K562 (cell line): ENCODE data around the gene MFAP3L. TPM values are rescaled to one million over a fixed set of nuclear protein-coding genes. Genes with fewer than 3 reads are reported as not detected.

Experiments used
- ATAC-seq: fragments of 200-7000 bp; cut with Tn5 transposase; 3 replicates; pipeline ENCODE4 v1.9.1; 2020; ENCODE audit warnings: moderate library complexity
- BruUV-seq: library from RNA; stranded (reverse); fragments of 400-500 nt; replicated peaks from 2 replicates; lab custom pipeline; 2021; lab: Mats Ljungman, UMichigan
- CTCF ChIA-PET: fragments of 300-600 bp; formaldehyde crosslinking; extraction: SDS; loops from one replicate; lab custom pipeline; 2021; ENCODE audit warnings: low intra/inter-chr PET ratio; lab: Yijun Ruan, JAX
- POLR2A ChIA-PET: fragments of 300-600, 350-650 bp; sonication (Branson Sonifier 250); formaldehyde crosslinking; extraction: SDS; loops from one replicate; lab custom pipeline; 2021; ENCODE audit warnings: antibody characterized with exemption, inconsistent platforms; lab: Yijun Ruan, JAX
- DNase-seq, 4 experiments: peaks; one replicate each; pipeline versions ENCODE4 v3.0.0 to v3.0.0-alpha.2; 2011 to 2018; ENCODE audit warnings: low spot score in 3 of 4, mixed read lengths in 3 of 4; ENCODE audit errors: extremely low read depth in 1 of 4
- FAIRE-seq: peaks from 2 replicates; lab custom pipeline; 2011; peaks lifted over from hg19 to GRCh38; lab: Jason Lieb, UNC
- H2AFZ ChIP-seq: 2 replicates; pipeline ENCODE4 v1.6.0; 2011; ENCODE audit warnings: low read depth, low read length, control low read depth, inconsistent platforms
- H3K27ac ChIP-seq: fragments of 200-600 bp; 3 replicates; pipeline ENCODE4 v1.8.0; 2011; ENCODE audit warnings: low read depth, mild to moderate bottlenecking, control low read depth, inconsistent platforms, low read length, moderate library complexity, mixed read lengths; ENCODE audit errors: extremely low read depth
- H3K27me3 ChIP-seq, 2 experiments: fragments of 300-600 bp in 1 of 2; 2 replicates in 1 of 2; 3 replicates in 1 of 2; pipeline versions ENCODE4 v1.6.0 to v1.8.0; 2011; ENCODE audit warnings: inconsistent platforms in 2 of 2, low read length in 2 of 2, mild to moderate bottlenecking in 1 of 2, mixed read lengths in 1 of 2, moderate library complexity in 1 of 2; ENCODE audit not compliant: control insufficient read depth in 2 of 2, insufficient read depth in 2 of 2
- H3K36me3 ChIP-seq: fragments of 300-600 bp; 3 replicates; pipeline ENCODE4 v1.8.0; 2011; ENCODE audit warnings: mild to moderate bottlenecking, low read length, inconsistent platforms; ENCODE audit not compliant: control insufficient read depth, insufficient read depth
- H3K4me1 ChIP-seq, 2 experiments: fragments of 200-600 bp in 1 of 2; replicated peaks in 1 of 2; 2 replicates in 1 of 2; 3 replicates in 1 of 2; pipeline versions ENCODE4 v1.5.1 to v1.8.0; 2011; ENCODE audit warnings: inconsistent platforms in 2 of 2, low read length in 2 of 2, mild to moderate bottlenecking in 1 of 2, mixed read lengths in 1 of 2, moderate library complexity in 1 of 2; ENCODE audit not compliant: control insufficient read depth in 2 of 2, insufficient read depth in 2 of 2
- H3K4me2 ChIP-seq: 2 replicates; pipeline ENCODE4 v1.6.1; 2011; ENCODE audit warnings: low read length, control low read depth, inconsistent platforms, mixed read lengths; ENCODE audit not compliant: insufficient read depth
- H3K4me3 ChIP-seq: fragments of 200-600 bp; sonication (generic), shearing (Covaris generic); 2 replicates; pipeline ENCODE4 v1.5.1; 2016; ENCODE audit warnings: control low read depth, inconsistent platforms
- H3K79me2 ChIP-seq: fragments of 200-600 bp; 3 replicates; pipeline ENCODE4 v1.8.0; 2011; ENCODE audit warnings: low read length, inconsistent platforms; ENCODE audit not compliant: control insufficient read depth, insufficient read depth
- H3K9ac ChIP-seq, 2 experiments: 2 replicates each; pipeline versions ENCODE4 v1.6.0 to v1.6.1; 2011; ENCODE audit warnings: low read depth in 2 of 2, low read length in 2 of 2, control low read depth in 1 of 2, inconsistent platforms in 1 of 2, mild to moderate bottlenecking in 1 of 2, mixed read lengths in 1 of 2; ENCODE audit not compliant: insufficient read depth in 1 of 2
- H3K9me1 ChIP-seq: one replicate; pipeline ENCODE4 v1.6.0; 2011; ENCODE audit warnings: inconsistent platforms, mild to moderate bottlenecking, low read length, moderate library complexity; ENCODE audit not compliant: control insufficient read depth, insufficient read depth
- H3K9me3 ChIP-seq: replicated peaks from 2 replicates; pipeline ENCODE4 v1.5.1; 2011; ENCODE audit warnings: low read depth, low read length, inconsistent platforms; ENCODE audit not compliant: control insufficient read depth, insufficient read depth
- H4K20me1 ChIP-seq: replicated peaks from 2 replicates; pipeline ENCODE4 v1.6.1; 2011; ENCODE audit warnings: low read length, inconsistent platforms, mixed read lengths; ENCODE audit not compliant: control insufficient read depth, insufficient read depth
- ELF4 ChIP-seq: fragments of 450-650 bp; formaldehyde crosslinking; IDR thresholded peaks from 2 replicates; pipeline ENCODE4 v1.4.0; 2022; ENCODE audit warnings: missing genetic modification characterization
- GABPB1 ChIP-seq: sonication (generic); formaldehyde crosslinking; IDR thresholded peaks from 2 replicates; pipeline ENCODE4 v1.8.0; 2022; ENCODE audit warnings: mild to moderate bottlenecking, missing genetic modification reagents
- HMBOX1 ChIP-seq: sonication (generic); IDR thresholded peaks from 2 replicates; pipeline ENCODE4 v1.6.1; 2016
- HMGN3 ChIP-seq: IDR thresholded peaks from 2 replicates; pipeline ENCODE4 v1.6.1; 2011; ENCODE audit warnings: borderline replicate concordance, low read depth, mild to moderate bottlenecking, mixed read lengths, low read length; ENCODE audit not compliant: insufficient read length; ENCODE audit errors: extremely low read depth
- HMGXB4 ChIP-seq: sonication (generic); formaldehyde crosslinking; IDR thresholded peaks from 2 replicates; pipeline ENCODE4 v1.8.1; 2023; ENCODE audit warnings: mild to moderate bottlenecking, missing genetic modification reagents
- MAFG ChIP-seq: fragments of 450-650 bp; conservative IDR thresholded peaks from 2 replicates; pipeline ENCODE4 v1.6.1; 2016; ENCODE audit warnings: missing genetic modification characterization, missing compliant biosample characterization
- MAFK ChIP-seq: IDR thresholded peaks from 2 replicates; pipeline ENCODE4 v1.6.1; 2011; ENCODE audit warnings: low read length, improper control_type of control experiment
- NFE2 ChIP-seq: IDR thresholded peaks from 2 replicates; pipeline ENCODE4 v1.6.1; 2014; ENCODE audit warnings: antibody characterized with exemption, low read depth
- RBM22 ChIP-seq: fragments of 200-400 bp; formaldehyde crosslinking; IDR thresholded peaks from 2 replicates; pipeline ENCODE4 v1.6.1; 2018; ENCODE audit warnings: low read length, low read depth; ENCODE audit not compliant: poor library complexity, severe bottlenecking
- SIRT6 ChIP-seq: IDR thresholded peaks from one replicate; pipeline ENCODE4 v1.6.1; 2012; ENCODE audit warnings: low read depth, mild to moderate bottlenecking, control low read depth, inconsistent platforms, low read length, moderate library complexity
- SOX6 ChIP-seq: fragments of 450-650 bp; IDR thresholded peaks from 2 replicates; pipeline ENCODE4 v1.6.1; 2014; ENCODE audit warnings: mild to moderate bottlenecking
- ZNF316 ChIP-seq: fragments of 450-650 bp; IDR thresholded peaks from 2 replicates; pipeline ENCODE4 v1.6.1; 2016
- ZNF830 ChIP-seq: fragments of 250-450 bp; sonication (Bioruptor Pico); IDR thresholded peaks from 2 replicates; pipeline ENCODE4 v1.5.0; 2021; ENCODE audit warnings: mild to moderate bottlenecking
- WGBS: fragments of 100-300 bp; shearing (Covaris generic); methylation state at CpG from one replicate; pipeline ENCODE4 v1.1.6; 2016; ENCODE audit warnings: low coverage, mixed read lengths; ENCODE audit not compliant: insufficient coverage; ENCODE audit errors: missing lambda C conversion rate; 5-methylcytosine and 5-hydroxymethylcytosine counted together
- in situ Hi-C: fragments of 300-500 bp; cut with MboI; formaldehyde crosslinking; loops from 4 replicates; pipeline ENCODE4 v1.15.0; 2018; ENCODE audit warnings: inconsistent platforms, mixed read lengths
- intact Hi-C: fragments of 100-400 bp; cut with micrococcal nuclease; formaldehyde crosslinking; loops from 2 replicates; pipeline ENCODE4 v1.14.2; 2022
- polyA plus RNA-seq, 8 experiments: library from polyadenylated mRNA; depleted of rRNA in 4 of 8; stranded (reverse) in 5 of 8; unstranded in 3 of 8; fragments of >200 nt; fragmentation: Nextera tagmentation in 2 of 8; fragmentation: Illumina TruSeq in 1 of 8; extraction: Ambion mirVana in 2 of 8; extraction: Trizol in 1 of 8; gene quantifications; 2 replicates each; pipeline versions ENCODE4 v1.2.1 to v1.2.3, GENCODE V29; 2011 to 2014; ENCODE audit warnings: inconsistent platforms in 1 of 8, missing spikeins in 1 of 8
- total RNA-seq, 7 experiments: library from RNA; depleted of rRNA in 6 of 7; stranded (reverse); fragments of >200 nt in 6 of 7; fragmentation: Illumina TruSeq in 2 of 7; extraction: Trizol in 2 of 7; gene quantifications; 2 replicates each; pipeline versions ENCODE4 v1.2.1 to v1.2.3, GENCODE V29; 2011 to 2021; ENCODE audit warnings: low replicate concordance in 1 of 7
- TF ChIP-seq, protein P1 (sequence below): sonication (generic); formaldehyde crosslinking; IDR thresholded peaks from 2 replicates; pipeline ENCODE4 v1.8.0; 2022; ENCODE audit warnings: mild to moderate bottlenecking, missing genetic modification reagents
- TF ChIP-seq, protein P2 (sequence below): sonication (generic); formaldehyde crosslinking; IDR thresholded peaks from 2 replicates; pipeline ENCODE4 v1.8.0; 2022; ENCODE audit warnings: missing genetic modification reagents, mild to moderate bottlenecking, moderate library complexity, borderline replicate concordance

MFAP3L gene
- total and polyA plus RNA-seq, 9 of the 15 experiments (the other 6 are each of a cell fraction or from before 2014, with no cell fraction given): 0.06 to 0.25 (median 0.20) TPM; not detected in 3

- TF ChIP-seq HMGXB4 (CRISPR knock-in tag): no peak
Measured at GRCh38 chr4:170004651-170005295, 21.4 kb downstream of the MFAP3L start (continued).

DNA sequence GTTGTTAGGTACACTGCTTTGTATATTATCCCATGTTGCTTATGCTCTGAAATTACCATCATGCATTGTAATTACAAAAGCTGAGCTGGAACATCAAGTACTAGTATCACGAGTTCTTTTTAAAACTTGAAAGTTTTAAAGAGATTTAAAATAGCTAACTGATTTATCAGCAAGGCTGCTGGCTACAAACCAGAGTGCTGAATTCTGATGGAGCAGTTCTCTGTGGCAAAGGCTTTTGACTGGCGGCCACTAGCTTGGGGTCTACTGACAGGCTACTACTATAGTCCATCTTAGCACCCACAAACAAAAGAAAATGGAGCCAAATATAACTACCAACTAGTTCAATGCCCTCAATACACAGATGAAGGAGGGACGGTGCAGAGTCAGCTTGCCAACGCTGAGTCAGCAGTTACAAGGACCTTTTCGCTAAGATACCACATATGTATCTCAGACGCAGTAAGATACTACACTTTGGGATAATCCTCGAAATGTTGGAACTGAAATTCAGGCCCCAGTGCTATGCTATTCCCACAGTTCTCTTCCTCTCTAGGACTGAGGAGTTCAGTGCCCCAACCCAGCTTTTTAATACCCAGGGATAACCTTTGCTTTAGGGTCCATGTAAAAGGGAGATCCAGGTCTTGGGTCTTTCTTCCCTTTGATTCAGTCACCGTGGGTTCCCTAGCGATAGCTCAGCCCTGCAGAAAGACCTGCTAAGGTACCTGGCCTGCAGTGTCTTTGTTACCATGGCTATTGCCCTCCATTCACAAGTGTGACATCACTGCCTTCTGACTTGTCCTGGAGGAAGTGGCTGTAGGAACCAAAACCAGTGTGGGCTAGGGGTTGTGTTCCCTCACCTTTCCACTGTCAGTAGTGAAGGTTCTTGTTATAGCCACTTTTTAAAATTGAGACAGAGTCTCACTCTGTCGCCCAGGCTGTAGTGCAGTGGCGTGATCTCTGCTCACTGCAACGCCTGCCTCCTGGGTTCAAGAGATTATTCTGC, 22.8 kb downstream of the MFAP3L start:
- intact Hi-C loops (no loop called here), in situ Hi-C loops (no loop called here)
- Histone ChIP-seq H3K27ac (no peak overlapping the region), H4K20me1 (no peaks in the 10 kb centered on the region), H3K27me3 (no peaks in the 10 kb centered on the region; a peak in 2 of 5 replicates), H3K4me1 (peaks cover 0 to 13% of the 10 kb centered on the region in 2 experiments; a peak in 3 of 5 replicates), H3K9ac (no peak overlapping the region), H3K9me1 (no peaks in the 10 kb centered on the region), H2AFZ (no peak overlapping the region), H3K4me2 (no peak overlapping the region), H3K36me3 (no peaks in the 10 kb centered on the region), H3K4me3 (no peak overlapping the region), H3K9me3 (no peaks in the 10 kb centered on the region), H3K79me2 (no peaks in the 10 kb centered on the region)
- CTCF ChIA-PET: no interaction called here
- no peak for ATAC-seq
- FAIRE-seq: no peak
- no peak for DNase-seq
- 12% methylated on average over 12 of the region's 12 CpGs for WGBS
- POLR2A ChIA-PET: interaction anchor here (1.0 kb wide), 1 partner anchor 29 kb away, joined by 3 read pairs; no protein-coding TSS in a partner anchor
- BruUV-seq: no TSS peak
- TF ChIP-seq NFE2: 0 out of 2 replicates have a peak, but pooled peaks have one; percentile 17
- peak; percentile 95 for TF ChIP-seq MAFK
- TF ChIP-seq MAFG: peak; percentile 95
- TF ChIP-seq SIRT6: no peak
- TF ChIP-seq SOX6: no peak
- TF ChIP-seq ZNF316: peak; percentile 96
- no peak for TF ChIP-seq HMBOX1
- TF ChIP-seq GABPB1 (CRISPR knock-in tag): no peak
- no peak for TF ChIP-seq ZNF830
- TF ChIP-seq RBM22: no peak
- TF ChIP-seq, protein P1, sequence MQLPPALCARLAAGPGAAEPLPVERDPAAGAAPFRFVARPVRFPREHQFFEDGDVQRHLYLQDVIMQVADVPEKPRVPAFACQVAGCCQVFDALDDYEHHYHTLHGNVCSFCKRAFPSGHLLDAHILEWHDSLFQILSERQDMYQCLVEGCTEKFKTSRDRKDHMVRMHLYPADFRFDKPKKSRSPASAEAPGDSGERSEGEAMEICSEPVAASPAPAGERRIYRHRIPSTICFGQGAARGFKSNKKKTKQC (CRISPR knock-in tag): no peak
- TF ChIP-seq, protein P2, sequence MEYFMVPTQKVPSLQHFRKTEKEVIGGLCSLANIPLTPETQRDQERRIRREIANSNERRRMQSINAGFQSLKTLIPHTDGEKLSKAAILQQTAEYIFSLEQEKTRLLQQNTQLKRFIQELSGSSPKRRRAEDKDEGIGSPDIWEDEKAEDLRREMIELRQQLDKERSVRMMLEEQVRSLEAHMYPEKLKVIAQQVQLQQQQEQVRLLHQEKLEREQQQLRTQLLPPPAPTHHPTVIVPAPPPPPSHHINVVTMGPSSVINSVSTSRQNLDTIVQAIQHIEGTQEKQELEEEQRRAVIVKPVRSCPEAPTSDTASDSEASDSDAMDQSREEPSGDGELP (CRISPR knock-in tag): no peak
- TF ChIP-seq HMGN3: no peak
- no peak for TF ChIP-seq ELF4 (CRISPR knock-in tag)
